Mesothelial cell of epicardium (in vitro differentiated cells): ENCODE data around the gene YTHDF1. TPM values are rescaled to one million over a fixed set of nuclear protein-coding genes. Genes with fewer than 3 reads are reported as not detected.

Experiments used
- DNase-seq, 2 experiments: peaks; one replicate each; pipeline ENCODE4 v3.0.0; 2021; ENCODE audit warnings: low spot score in 2 of 2; ENCODE audit not compliant: unreplicated experiment in 2 of 2
- H3K27ac Mint-ChIP-seq: 2 replicates; pipeline ENCODE4 v1.8.0; 2021; ENCODE audit warnings: mixed read lengths
- H3K27me3 Mint-ChIP-seq: 2 replicates; pipeline ENCODE4 v1.8.0; 2021; ENCODE audit warnings: low read depth, mixed read lengths
- H3K36me3 Mint-ChIP-seq: 2 replicates; pipeline ENCODE4 v1.8.0; 2021; ENCODE audit warnings: mixed read lengths
- H3K4me1 Mint-ChIP-seq: 2 replicates; pipeline ENCODE4 v1.8.0; 2021; ENCODE audit warnings: mixed read lengths
- H3K4me3 Mint-ChIP-seq: 2 replicates; pipeline ENCODE4 v1.8.0; 2021; ENCODE audit warnings: mild to moderate bottlenecking, moderate library complexity, mixed read lengths
- H3K9me3 Mint-ChIP-seq: 2 replicates; pipeline ENCODE4 v1.8.0; 2021; ENCODE audit warnings: mixed read lengths
- total RNA-seq: library from RNA; stranded (reverse); gene quantifications from 3 replicates; pipeline ENCODE4 v1.2.1, GENCODE V29; 2021
- TF ChIP-seq, protein P1 (sequence below): fragments of 200-600 bp; sonication (generic); IDR thresholded peaks from one replicate; pipeline ENCODE4 v1.5.0; 2021; ENCODE audit warnings: antibody characterized with exemption; ENCODE audit not compliant: unreplicated experiment

YTHDF1 gene
- total RNA-seq, 1 donor from 2014 or later: 49.3 TPM

DNA sequence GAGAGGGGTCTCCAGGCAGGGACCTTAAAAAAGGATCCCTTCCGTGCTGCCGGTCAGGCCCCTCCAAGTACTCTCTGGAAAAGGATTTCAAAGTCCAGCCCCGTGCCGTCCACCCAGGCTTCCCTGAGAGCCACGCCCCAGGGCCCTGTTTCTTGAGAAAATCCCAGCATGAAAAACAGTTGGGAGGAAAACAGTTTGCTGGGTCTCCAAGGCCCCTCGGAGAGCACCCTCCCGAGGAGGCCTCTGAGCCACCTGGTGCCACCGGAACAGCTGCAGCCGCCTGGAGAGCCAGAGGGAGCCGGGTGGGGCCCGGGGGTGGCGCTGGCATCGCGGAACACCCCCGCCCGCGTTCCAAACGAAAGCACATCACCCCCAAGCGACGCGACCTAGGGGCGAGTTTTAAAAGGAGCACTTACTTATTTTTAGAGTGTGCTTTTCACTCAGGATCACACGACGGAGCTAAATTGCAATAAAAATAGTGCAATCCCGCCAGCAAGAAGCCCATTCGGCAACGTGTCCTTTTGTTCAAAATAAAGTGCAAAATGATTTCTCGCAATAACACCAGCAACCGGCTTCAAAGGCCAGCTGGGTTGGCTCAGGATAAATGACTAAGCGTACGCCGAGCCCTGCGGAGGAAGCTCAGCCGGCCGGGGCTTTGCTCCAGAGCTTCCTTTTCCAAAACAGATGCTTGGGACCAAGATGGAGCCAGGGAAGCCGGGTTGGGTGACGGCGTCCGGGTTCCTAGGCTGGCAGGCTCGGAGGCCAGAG is 64.2 kb downstream of the YTHDF1 start:
- H3K27me3 Mint-ChIP-seq: peaks cover 50% of the 10 kb centered on the region
- H3K4me3 Mint-ChIP-seq: no peak overlapping the region
- H3K27ac Mint-ChIP-seq: no peak overlapping the region
- TF ChIP-seq, protein P1, sequence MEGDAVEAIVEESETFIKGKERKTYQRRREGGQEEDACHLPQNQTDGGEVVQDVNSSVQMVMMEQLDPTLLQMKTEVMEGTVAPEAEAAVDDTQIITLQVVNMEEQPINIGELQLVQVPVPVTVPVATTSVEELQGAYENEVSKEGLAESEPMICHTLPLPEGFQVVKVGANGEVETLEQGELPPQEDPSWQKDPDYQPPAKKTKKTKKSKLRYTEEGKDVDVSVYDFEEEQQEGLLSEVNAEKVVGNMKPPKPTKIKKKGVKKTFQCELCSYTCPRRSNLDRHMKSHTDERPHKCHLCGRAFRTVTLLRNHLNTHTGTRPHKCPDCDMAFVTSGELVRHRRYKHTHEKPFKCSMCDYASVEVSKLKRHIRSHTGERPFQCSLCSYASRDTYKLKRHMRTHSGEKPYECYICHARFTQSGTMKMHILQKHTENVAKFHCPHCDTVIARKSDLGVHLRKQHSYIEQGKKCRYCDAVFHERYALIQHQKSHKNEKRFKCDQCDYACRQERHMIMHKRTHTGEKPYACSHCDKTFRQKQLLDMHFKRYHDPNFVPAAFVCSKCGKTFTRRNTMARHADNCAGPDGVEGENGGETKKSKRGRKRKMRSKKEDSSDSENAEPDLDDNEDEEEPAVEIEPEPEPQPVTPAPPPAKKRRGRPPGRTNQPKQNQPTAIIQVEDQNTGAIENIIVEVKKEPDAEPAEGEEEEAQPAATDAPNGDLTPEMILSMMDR: no peak
- DNase-seq: no peak
- no peaks in the 10 kb centered on the region for H3K4me1 Mint-ChIP-seq
- peaks cover 2% of the 10 kb centered on the region for H3K36me3 Mint-ChIP-seq
- H3K9me3 Mint-ChIP-seq: peaks cover 17% of the 10 kb centered on the region

DNA sequence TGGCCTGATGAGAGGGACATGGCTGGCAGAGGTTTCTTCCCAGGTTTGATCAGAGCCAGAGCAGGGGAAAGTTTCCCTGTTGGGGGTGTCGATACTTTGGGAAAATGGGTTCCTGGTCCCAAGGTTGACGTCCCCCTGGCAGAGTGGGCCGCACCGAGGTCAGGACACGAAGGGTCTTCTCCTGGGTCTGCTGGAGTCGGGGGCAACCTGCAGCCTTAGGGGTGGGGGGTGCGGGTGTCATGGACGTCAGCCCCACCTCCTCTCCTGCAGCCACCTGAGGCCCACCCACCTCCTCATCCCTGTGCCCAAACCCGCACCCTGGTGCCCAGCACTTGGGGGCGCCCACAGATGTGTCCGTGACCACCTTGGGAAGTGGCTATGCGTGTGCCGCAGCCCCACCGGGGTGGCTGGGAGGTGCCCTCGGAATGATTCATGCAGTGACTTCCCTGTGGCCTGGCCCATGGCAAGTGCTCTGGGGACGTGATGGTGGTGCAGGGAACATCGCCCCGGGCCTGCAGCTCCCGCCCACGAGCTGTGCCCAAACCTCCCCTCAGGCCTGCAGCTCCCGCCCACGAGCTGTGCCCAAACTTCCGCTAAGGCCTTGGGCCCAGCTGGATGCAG is 64.9 kb downstream of the YTHDF1 start:
- peaks cover 46% of the 10 kb centered on the region for H3K27me3 Mint-ChIP-seq
- peaks cover 2% of the 10 kb centered on the region for H3K36me3 Mint-ChIP-seq
- TF ChIP-seq, protein P1: no peak
- no peak overlapping the region for H3K27ac Mint-ChIP-seq
- DNase-seq: no peak
- H3K9me3 Mint-ChIP-seq: peaks cover 22% of the 10 kb centered on the region
- H3K4me3 Mint-ChIP-seq: no peak overlapping the region
- H3K4me1 Mint-ChIP-seq: no peaks in the 10 kb centered on the region

GRCh38 chr20:63150391-63150898 is 65.5 kb downstream of the YTHDF1 start:
- Mint-ChIP-seq H3K27ac (no peak overlapping the region), H3K4me3 (no peak overlapping the region), H3K27me3 (peaks cover 45% of the 10 kb centered on the region), H3K36me3 (peaks cover 2% of the 10 kb centered on the region), H3K4me1 (no peaks in the 10 kb centered on the region), H3K9me3 (peaks cover 22% of the 10 kb centered on the region)
- DNase-seq: no peak
- TF ChIP-seq, protein P1: no peak

GRCh38 chr20:63149531-63150192 is 66.3 kb downstream of the YTHDF1 start:
- H3K4me3 Mint-ChIP-seq: no peak overlapping the region
- TF ChIP-seq, protein P1: no peak
- no peak overlapping the region for H3K27ac Mint-ChIP-seq
- H3K4me1 Mint-ChIP-seq: no peaks in the 10 kb centered on the region
- peaks cover 22% of the 10 kb centered on the region for H3K9me3 Mint-ChIP-seq
- H3K27me3 Mint-ChIP-seq: peaks cover 42% of the 10 kb centered on the region
- no peak for DNase-seq
- H3K36me3 Mint-ChIP-seq: peaks cover 2% of the 10 kb centered on the region

GRCh38 chr20:63148696-63149095 is 67.2 kb downstream of the YTHDF1 start:
- no peak overlapping the region for H3K4me3 Mint-ChIP-seq
- H3K27me3 Mint-ChIP-seq: peaks cover 39% of the 10 kb centered on the region
- no peak overlapping the region for H3K27ac Mint-ChIP-seq
- no peak for DNase-seq
- H3K4me1 Mint-ChIP-seq: no peaks in the 10 kb centered on the region
- H3K9me3 Mint-ChIP-seq: peaks cover 22% of the 10 kb centered on the region
- TF ChIP-seq, protein P1: no peak
- peaks cover 2% of the 10 kb centered on the region for H3K36me3 Mint-ChIP-seq
